HG03520 (cell line): ENCODE data around the gene RCAN1.
"Not testable (repeated sequence)": the region's sequence is repeated elsewhere in the genome, so short reads cannot be mapped to it uniquely, and the experiment has no call there.

Source experiments
- ATAC-seq: cut with Tn5 transposase; IDR thresholded peaks from one replicate; pipeline ENCODE4 v1.9.1; 2021; ENCODE audit warnings: mild to moderate bottlenecking, moderate library complexity; ENCODE audit not compliant: unreplicated experiment

Gene RCAN1

DNA sequence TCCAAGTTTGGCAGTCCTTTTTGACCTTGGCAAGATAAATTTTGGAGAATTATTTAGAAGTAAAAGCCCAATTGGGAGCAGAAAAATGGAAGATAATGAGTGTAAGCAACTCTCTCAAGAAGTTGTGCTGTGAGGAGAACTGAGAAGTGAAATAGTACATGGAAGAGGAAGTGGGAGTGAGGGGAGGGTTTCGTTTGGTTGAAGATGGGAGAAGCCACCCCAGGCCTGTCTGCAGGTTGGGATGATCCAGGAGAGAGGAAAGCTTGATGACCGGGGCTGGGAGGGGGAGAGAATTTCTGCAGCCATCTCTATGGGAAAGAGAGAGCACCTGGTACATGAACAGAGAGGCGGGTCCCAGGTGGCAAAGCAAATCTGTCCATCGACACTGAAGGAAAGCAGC, 8.6 kb upstream of the RCAN1 start:
- ATAC-seq, result no peak

- no peak for ATAC-seq
Measured at GRCh38 chr21:34621434-34622350, 6.8 kb upstream of the RCAN1 start.

GRCh38 chr21:34619841-34620665, 5.1 kb upstream of the RCAN1 start:
- no peak for ATAC-seq

- no peak for ATAC-seq
Measured at GRCh38 chr21:34618941-34619340, 4.0 kb upstream of the RCAN1 start.

- ATAC-seq, result no peak
Measured at GRCh38 chr21:34617753-34618339, 2.9 kb upstream of the RCAN1 start.

DNA sequence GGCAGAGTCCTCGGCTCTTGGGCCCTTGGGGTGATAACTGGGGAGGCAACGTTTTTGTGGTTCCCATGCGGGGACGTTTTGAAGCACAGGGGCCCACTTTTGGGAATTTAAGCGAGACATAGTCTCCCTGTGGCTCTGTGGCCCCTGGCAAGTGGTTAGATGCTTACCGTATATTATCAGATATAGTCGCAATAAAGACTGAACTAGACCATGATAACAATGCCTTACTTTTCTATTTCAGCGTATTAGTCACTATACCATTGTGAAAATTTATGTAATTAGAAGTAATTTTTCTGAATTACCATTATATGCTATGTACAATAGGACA, 538 bp upstream of the RCAN1 start:
- peak; percentile 6 for ATAC-seq

- ATAC-seq, result no peak
Measured at GRCh38 chr21:34613679-34614627, 960 bp downstream of the RCAN1 start.

GRCh38 chr21:34612557-34612956, 2.4 kb downstream of the RCAN1 start:
- no peak for ATAC-seq

- ATAC-seq, result no peak
Measured at GRCh38 chr21:34612056-34612455, 2.9 kb downstream of the RCAN1 start.

- no peak for ATAC-seq
Measured at GRCh38 chr21:34611528-34611927, 3.4 kb downstream of the RCAN1 start.

DNA sequence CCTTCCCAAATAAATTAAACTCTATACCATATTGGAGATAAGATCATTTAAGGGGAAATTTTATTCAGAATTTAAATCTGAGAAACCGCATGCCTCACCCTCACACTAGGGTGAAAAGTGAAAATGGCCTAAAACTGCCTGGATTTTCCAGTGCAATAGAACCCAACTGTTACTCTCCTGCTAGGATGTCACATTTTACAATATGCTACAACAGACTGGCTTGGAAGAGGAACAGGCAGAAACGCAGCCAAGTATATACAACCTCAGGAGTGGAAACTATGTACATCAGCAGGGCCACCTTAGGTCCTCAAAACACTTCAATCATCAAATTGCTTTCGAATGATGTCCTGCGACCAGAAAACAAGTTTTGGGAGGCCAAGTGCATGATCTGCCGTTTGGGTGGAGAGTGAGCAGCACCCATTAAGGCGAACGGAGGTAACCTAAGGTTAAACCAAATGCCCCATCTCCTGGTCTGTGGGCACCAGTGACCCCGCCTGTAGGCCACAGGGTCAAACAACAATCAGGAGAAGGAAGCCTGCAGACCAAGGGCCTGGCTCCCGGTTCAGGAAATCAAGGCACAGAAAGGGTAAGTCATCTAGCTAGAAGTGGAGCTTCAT, 4.9 kb downstream of the RCAN1 start:
- ATAC-seq, result no peak

GRCh38 chr21:34609244-34609932, 5.5 kb downstream of the RCAN1 start:
- no peak for ATAC-seq

- not testable (repeated sequence) for ATAC-seq
Measured at GRCh38 chr21:34607376-34607775, 7.5 kb downstream of the RCAN1 start.

DNA sequence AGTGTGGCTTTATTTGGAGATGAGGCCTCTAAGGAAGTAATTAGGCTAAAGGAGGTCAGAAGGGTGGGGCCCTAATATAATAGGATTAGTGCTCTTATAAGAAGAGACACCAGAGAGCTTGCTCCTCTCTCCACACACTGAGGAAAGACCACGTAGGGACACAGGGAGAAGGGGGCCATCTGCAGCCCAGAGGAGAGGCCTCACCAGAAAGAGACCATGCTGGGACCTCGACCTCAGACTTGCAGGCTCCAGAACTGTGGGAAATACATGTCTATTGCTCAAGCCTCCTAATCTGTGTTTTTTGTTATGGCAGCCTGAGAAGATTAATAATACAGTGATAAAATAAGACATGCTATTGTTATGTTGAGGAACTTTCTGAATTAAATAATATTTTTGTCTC, 8.3 kb downstream of the RCAN1 start:
- ATAC-seq, result no peak

- no peak for ATAC-seq
Measured at GRCh38 chr21:34606051-34606450, 8.9 kb downstream of the RCAN1 start.

GRCh38 chr21:34604956-34605355, 10.0 kb downstream of the RCAN1 start:
- ATAC-seq, result not testable (repeated sequence)

GRCh38 chr21:34604556-34604955, 10.4 kb downstream of the RCAN1 start:
- no peak for ATAC-seq

DNA sequence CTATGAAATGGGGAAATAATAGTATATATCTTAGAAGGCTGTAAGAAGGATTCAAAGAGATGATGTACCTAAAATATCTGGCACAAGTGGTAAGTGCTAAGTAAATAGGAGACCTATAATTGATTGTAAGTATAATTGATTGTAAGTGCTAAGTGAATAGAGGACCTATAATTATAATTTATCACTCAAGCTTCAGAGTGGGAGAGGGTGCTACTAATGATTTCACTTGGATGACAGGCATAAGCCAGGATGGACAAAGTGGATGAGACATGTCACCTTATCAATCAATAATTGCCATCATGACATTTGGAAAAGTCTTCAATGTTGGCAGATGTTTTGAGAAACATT, 11.2 kb downstream of the RCAN1 start:
- ATAC-seq, result no peak

- no peak for ATAC-seq
Measured at GRCh38 chr21:34603002-34603709, 11.8 kb downstream of the RCAN1 start.
